PC-3 (cell line): ENCODE results near the gene CLEC16A.

Source experiments
- CTCF ChIP-seq: fragments of 300-600 bp; sonication (generic); conservative IDR thresholded peaks from 2 replicates; pipeline ENCODE4 v1.5.1; 2017; ENCODE audit warnings: antibody characterized with exemption, low read depth, mild to moderate bottlenecking, low read length
- EZH2phosphoT487 ChIP-seq: fragments of 300-600 bp; sonication (generic); IDR thresholded peaks from 2 replicates; pipeline ENCODE4 v1.6.1; 2018; ENCODE audit warnings: mild to moderate bottlenecking, antibody characterized with exemption, low read length, borderline replicate concordance

GRCh38 chr16:11183951-11184350 is 239.6 kb downstream of the CLEC16A start:
- TF ChIP-seq EZH2phosphoT487 (no peak), CTCF (no peak)
